GM10266 (cell line): Measurements from ENCODE around the gene TMEM74B.
A peak's percentile ranks its signal among the peaks of the same experiment; 100 is the strongest.
"Not testable (repeated sequence)": the region's sequence is repeated elsewhere in the genome, so short reads cannot be mapped to it uniquely, and the experiment has no call there.

Experiments used
- DNase-seq: peaks from one replicate; pipeline ENCODE4 v3.0.0; 2012; ENCODE audit errors: extremely low spot score
- TF ChIP-seq, protein P1 (sequence below): IDR thresholded peaks from 2 replicates; pipeline ENCODE4 v1.5.1; 2012; ENCODE audit warnings: mild to moderate bottlenecking, low read depth; ENCODE audit not compliant: control insufficient read depth, insufficient read depth; ENCODE audit errors: missing control alignments

Gene TMEM74B

DNA sequence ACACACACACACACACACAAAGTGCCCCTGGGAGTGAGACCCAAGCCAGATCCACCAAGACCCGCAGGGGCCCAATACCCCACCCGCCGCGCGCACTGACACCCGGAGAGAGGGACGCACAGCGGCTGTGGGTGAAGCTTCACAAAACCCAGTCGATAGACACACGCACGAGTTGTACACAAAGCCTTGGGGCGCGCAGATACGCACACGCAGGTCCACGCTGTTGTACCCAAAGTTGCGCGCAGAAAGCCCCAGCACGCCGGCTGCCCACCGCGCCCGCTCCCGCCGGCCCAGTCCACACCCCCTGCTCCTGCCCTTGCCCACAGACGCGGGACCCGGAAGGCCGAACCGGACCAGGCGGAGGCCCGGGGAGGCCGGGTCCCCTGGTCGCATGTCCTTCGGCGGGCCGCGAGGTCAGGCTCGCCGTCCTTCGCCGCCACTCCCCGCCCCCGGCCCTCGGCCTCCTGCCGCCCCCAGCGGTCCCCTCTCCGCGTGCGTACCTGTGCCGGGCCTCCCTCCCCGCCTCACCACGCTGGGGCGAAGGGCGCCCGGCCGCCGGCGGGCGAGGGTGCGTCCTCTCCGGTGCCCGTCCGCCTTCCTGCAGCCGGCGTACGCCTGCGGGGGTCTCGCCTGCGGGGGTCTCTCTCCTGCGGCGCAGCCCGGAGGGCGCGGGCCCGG, at the start of gene TMEM74B:
TSS of gene TMEM74B (minus strand) at position 344 of the 678 bp plus-strand sequence. CDS start 1,180 bp downstream, outside the sequence.
- TF ChIP-seq, protein P1, sequence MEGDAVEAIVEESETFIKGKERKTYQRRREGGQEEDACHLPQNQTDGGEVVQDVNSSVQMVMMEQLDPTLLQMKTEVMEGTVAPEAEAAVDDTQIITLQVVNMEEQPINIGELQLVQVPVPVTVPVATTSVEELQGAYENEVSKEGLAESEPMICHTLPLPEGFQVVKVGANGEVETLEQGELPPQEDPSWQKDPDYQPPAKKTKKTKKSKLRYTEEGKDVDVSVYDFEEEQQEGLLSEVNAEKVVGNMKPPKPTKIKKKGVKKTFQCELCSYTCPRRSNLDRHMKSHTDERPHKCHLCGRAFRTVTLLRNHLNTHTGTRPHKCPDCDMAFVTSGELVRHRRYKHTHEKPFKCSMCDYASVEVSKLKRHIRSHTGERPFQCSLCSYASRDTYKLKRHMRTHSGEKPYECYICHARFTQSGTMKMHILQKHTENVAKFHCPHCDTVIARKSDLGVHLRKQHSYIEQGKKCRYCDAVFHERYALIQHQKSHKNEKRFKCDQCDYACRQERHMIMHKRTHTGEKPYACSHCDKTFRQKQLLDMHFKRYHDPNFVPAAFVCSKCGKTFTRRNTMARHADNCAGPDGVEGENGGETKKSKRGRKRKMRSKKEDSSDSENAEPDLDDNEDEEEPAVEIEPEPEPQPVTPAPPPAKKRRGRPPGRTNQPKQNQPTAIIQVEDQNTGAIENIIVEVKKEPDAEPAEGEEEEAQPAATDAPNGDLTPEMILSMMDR = no peak
- peak; percentile 43 for DNase-seq

DNA sequence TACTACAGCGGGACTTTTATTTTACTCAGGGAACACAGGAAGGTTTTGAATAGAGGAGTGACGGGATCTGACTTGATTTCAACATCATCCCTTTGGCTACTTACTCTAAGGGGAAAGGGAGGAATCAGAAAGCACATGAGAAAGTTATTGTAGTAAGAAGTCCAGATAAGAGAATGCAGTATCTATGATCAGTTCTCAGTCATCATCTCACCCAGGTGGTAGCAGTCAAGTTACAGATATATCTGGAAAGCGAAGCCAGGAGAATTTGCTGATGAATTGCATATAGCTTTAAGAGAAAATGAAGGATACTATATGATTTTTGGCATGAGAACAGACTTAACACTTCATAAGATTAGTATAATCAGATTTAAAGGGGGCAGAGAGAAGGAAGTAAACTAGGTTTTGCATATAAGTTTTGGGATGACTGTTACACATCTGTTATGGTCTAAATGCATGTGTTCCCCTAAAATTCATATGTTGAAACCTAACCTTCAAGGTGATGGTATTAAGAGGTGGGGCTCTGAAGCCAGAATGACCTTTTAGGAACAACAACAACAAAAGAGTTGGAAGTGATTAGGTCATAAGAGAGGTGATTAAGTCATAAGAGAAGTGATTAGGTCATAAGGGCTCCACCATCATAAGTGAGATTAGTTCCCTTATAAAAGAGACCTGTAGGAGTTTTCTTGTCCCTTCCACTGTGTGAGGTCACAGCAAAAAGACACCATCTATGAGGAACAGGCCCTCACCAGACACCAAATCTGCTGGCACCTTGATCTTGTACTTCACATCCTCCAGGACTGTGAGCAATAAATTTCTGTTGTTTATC, 47.7 kb upstream of the TMEM74B start:
- TF ChIP-seq, protein P1 = no peak
- DNase-seq = no peak

DNA sequence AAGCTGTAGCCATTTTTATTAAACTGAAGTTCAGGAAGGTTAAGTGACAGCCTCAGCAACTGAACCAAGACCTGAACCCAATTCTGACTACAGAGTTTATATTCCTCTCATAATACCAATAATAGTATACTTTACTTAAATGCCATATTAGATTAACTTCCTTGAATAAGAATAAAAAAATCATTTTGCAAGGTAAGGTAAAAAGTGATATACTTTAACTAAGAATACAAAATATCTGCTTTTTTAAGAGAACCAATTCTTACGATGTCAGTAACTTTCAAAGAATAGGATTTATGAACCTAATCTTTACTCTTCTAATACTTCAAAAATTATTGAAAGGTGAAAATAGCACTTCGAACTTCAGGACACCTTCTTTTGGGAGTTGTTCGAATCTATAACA, 44.8 kb upstream of the TMEM74B start:
- DNase-seq = no peak
- TF ChIP-seq, protein P1 = no peak

DNA sequence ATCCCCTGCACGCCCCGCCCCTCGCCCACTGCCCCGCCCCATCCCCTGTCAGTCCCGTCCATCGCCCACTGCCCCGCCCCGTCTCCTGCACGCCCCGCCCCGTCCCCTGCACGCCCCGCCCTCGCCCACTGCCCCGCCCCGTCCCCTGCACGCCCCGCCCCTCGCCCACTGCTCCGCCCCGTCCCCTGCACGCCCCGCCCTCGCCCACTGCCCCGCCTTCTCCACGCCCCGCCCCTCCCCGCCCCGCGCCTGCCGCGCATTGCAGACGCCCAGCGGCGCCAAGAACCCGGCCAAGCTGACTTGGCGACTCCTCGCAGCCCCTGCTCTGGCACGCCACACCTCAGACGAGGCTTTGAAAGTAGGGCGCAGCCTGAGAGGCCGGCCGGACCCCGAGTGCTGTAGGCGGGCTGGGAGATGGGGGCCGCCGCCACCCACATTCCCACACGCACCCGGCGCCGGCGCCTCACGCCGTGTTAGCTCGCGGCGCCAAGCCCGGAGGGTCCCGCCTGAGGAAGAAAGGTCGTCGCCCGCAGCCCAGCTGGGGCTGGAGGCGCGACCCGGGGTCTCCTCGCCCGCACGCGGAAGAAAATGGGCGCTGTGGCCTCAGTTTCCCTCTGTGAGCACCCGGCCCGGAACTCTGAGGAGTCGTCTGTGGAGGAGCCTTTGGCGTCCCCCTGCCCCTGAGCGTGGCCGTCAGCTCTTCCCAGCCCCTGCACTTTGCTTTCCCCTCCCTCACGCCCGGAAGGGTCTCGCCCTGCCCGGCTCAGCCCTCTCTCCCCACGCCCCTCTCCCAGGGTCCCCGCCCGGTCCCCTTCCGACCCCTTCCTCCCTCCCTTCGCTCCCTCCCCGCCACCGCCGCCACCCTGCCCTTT, 41.2 kb upstream of the TMEM74B start, which contains the start of gene RAD21L1:
TSS of gene RAD21L1 (plus strand) at position 262 of the 872 bp plus-strand sequence. CDS start 2,410 bp downstream, outside the sequence.
- peak; percentile 96 for DNase-seq
- TF ChIP-seq, protein P1 = no peak

DNA sequence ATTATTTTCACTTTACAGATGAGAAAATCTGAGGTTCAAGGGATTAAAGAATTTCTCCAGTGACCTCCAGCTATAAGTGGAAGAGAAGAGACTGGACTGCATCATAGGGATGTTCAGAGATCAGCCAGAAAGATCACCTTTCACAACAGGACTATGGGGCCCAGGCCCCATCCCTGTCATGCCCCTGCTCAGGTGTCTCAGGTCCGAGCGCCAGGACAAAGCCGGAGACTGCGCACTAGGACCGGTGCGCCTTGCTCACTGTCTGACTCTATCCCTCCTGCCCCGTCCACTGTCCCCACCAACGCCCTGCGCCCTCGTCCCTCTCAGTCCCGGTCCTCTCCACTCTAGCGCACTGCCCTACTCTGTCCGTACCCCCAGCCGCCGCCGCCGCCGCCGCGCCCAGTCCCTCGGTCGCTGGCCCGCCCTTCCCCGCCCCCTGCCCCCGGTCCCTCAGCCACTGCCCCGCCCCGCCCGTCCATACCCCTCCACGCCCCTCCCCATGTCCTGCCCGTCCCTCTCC, 40.5 kb upstream of the TMEM74B start:
- TF ChIP-seq, protein P1 = no peak
- DNase-seq = no peak

DNA sequence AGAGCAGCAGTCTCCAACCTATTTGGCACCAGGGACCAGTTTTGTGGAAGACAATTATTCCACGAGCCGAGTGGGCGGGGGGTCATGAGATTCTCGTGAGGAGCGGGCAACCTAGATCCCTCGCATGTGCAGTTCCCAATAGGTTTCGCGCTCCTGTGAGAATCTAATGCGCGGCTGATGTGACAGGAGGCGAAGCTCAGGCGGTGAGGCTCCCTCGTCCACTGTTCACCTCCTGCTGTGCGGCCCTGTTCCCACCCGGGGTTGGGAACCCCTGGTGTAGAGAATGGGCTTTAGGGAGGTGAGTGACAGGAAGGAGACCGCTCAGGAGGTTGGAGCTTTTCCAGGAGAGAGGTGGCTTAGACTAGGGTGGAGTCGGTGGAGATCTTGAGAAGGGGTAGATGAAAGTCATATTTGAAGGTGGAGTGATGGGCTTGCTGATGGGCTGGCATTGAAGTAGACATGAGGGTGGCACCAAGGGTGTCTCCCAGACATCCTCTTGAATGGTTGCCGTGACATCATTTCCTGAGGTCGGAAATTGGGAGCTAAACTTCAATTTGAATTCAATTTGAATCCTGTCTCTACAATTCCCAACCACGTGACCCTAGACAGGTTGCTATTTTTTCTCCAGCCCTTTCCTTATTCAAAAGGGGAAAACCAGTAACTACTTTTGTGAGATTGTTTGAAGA, 39.6 kb upstream of the TMEM74B start:
- DNase-seq = no peak
- TF ChIP-seq, protein P1 = no peak

DNA sequence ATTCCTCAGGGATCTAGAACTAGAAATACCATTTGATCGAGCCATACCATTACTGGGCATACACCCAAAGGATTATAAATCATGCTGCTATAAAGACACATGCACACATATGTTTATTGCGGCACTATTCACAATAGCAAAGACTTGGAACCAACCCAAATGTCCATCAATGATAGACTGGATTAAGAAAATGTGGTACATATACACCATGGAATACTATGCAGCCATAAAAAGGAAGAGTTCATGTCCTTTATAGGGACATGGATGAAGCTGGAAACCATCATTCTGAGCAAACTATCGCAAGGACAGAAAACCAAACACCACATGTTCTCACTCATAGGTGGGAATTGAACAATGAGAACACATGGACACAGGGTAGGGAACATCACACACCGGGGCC, 38.0 kb upstream of the TMEM74B start:
- DNase-seq = not testable (repeated sequence)

DNA sequence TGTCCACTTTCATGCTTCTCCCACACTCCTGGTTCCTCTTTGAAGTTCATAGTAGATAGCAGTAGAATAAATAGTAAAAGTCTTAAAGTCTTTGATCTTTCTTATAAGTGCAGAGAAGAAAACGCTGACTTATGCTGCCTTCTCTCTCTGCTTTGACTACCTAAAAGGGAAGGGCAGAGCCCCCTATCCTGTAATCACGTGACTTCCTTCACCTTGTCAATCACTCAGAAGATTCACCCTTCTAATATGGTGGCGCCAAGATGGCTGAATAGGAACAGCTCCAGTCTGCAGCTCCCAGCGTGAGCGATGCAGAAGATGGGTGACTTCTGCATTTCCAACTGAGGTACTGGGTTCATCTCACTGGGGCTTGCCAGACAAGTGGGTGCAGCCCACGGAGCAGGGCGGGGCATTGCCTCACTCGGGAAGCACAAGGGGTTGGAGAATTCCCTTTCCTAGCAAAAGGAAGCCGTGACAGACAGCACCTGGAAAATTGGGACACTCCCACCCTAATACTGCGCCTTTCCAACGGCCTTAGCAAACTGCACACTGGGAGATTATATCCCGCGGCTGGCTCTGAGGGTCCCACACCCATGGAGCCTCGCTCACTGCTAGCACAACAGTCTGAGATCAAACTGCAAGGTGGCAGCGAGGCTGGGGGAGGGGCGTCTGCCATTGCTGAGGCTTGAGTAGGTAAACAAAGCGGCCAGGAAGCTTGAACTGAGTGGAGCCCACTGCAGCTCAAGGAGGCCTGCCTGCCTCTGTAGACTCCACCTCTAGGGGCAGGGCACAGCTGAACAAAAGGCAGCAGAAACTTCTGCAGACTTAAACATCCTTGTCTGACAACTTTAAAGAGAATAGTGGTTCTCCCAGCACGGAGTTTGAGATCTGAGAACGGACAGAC, 32.0 kb upstream of the TMEM74B start:
- DNase-seq = not testable (repeated sequence)
